ENCODE results near the gene CAPN2. TPM values are rescaled to one million over a fixed set of nuclear protein-coding genes. Genes with fewer than 3 reads are reported as not detected.

The CAPN2 gene
- total RNA-seq, 1 experiment from 2014 or later: 459 TPM

- H3K4me1 ChIP-seq (replicated peaks; ENCODE audit: insufficient read depth): peaks cover 96% of the 10 kb centered on the region
- peaks cover 90% of the 10 kb centered on the region for H3F3A ChIP-seq (ENCODE audit: insufficient read depth, low read depth)
- H3K9me2 ChIP-seq (ENCODE audit: insufficient read depth): no peaks in the 10 kb centered on the region
- no peaks in the 10 kb centered on the region for H3K27me3 ChIP-seq (ENCODE audit: insufficient read depth, low read depth)
- H3K9me3 ChIP-seq (ENCODE audit: insufficient read depth, low read depth): no peaks in the 10 kb centered on the region
- CTCF ChIA-PET: interaction anchor here (0.6 kb wide), 1 partner anchor 12 kb away, joined by 8 read pairs; no protein-coding TSS in a partner anchor
- H3K79me2 ChIP-seq (ENCODE audit: low read depth): peaks cover 38% of the 10 kb centered on the region
- H2AFZ ChIP-seq: no peak overlapping the region
- peak; percentile 31 to 81 for DNase-seq
- H3K27ac ChIP-seq: peak overlapping the region; percentile 96
- H3K4me2 ChIP-seq: peak overlapping the region; percentile 87
- no peaks in the 10 kb centered on the region for H3K36me3 ChIP-seq (ENCODE audit: low read depth)
- TF ChIP-seq CTCF (conservative IDR thresholded peaks at IDR 0.05) (no peak), EZH2 (IDR thresholded peaks at IDR 0.05; ENCODE audit: low read depth) (no peak)
- intact Hi-C loops (cut with micrococcal nuclease; ENCODE audit: unreplicated experiment): loop anchor here (5.0 to 10.0 kb wide), 5 partner anchors 200 to 1742 kb away; partner anchors contain the start of gene DNAH14
- POLR2A ChIA-PET (ENCODE audit: unreplicated experiment): interaction anchor here (0.5 to 0.8 kb wide), 4 partner anchors 8 to 1741 kb away, joined by 5 to 20 read pairs (median 6); no protein-coding TSS in a partner anchor
- BruUV-seq (replicated peaks): no TSS peak
- no peak overlapping the region for H3K4me3 ChIP-seq
- no peaks in the 10 kb centered on the region for H4K20me1 ChIP-seq (ENCODE audit: insufficient read depth)
Measured at GRCh38 chr1:223704921-223705878, 7.1 kb upstream of the CAPN2 start.

- peak overlapping the region; percentile 30; the same call in 1 of the 2 replicates for H3K4me3 ChIP-seq
- TF ChIP-seq EZH2 (IDR thresholded peaks at IDR 0.05; ENCODE audit: low read depth) (no peak), CTCF (conservative IDR thresholded peaks at IDR 0.05) (no peak)
- H2AFZ ChIP-seq: no peak overlapping the region
- peaks cover 43% of the 10 kb centered on the region for H3K79me2 ChIP-seq (ENCODE audit: low read depth)
- no peaks in the 10 kb centered on the region for H3K36me3 ChIP-seq (ENCODE audit: low read depth)
- no peaks in the 10 kb centered on the region for H3K9me2 ChIP-seq (ENCODE audit: insufficient read depth)
- ChIA-PET CTCF (interaction anchor here (0.6 to 0.7 kb wide), 2 partner anchors 10 to 1117 kb away, joined by 3 to 6 read pairs; no protein-coding TSS in a partner anchor), POLR2A (ENCODE audit: unreplicated experiment) (interaction anchor here (0.7 to 2.5 kb wide), 3 partner anchors 13 to 890 kb away, joined by 5 to 11 read pairs (median 6); no protein-coding TSS in a partner anchor)
- H3K27ac ChIP-seq: peak overlapping the region; percentile 96
- no peaks in the 10 kb centered on the region for H4K20me1 ChIP-seq (ENCODE audit: insufficient read depth)
- intact Hi-C loops (cut with micrococcal nuclease; ENCODE audit: unreplicated experiment): loop anchor here (2.0 to 10.0 kb wide), 5 partner anchors 66 to 1218 kb away; partner anchors contain the start of genes DNAH14 and TP53BP2
- DNase-seq: peak; percentile 85 to 92
- peak overlapping the region; percentile 87 for H3K4me2 ChIP-seq
- H3F3A ChIP-seq (ENCODE audit: insufficient read depth, low read depth): peaks cover 82% of the 10 kb centered on the region
- no peaks in the 10 kb centered on the region for H3K9me3 ChIP-seq (ENCODE audit: insufficient read depth, low read depth)
- BruUV-seq (replicated peaks): no TSS peak
- peaks cover 94% of the 10 kb centered on the region for H3K4me1 ChIP-seq (replicated peaks; ENCODE audit: insufficient read depth)
- H3K27me3 ChIP-seq (ENCODE audit: insufficient read depth, low read depth): no peaks in the 10 kb centered on the region
Measured at GRCh38 chr1:223706077-223706973, 6.0 kb upstream of the CAPN2 start.
